ENCODE results near the gene SCNN1B. TPM values are rescaled to one million over a fixed set of nuclear protein-coding genes. Genes with fewer than 3 reads are reported as not detected.
A peak's percentile ranks its signal among the peaks of the same experiment; 100 is the strongest.

SCNN1B gene
- total RNA-seq, 2 experiments from 2014 or later = not detected

GRCh38 chr16:23254338-23254737 is 47.8 kb upstream of the SCNN1B start:
- CTCF ChIA-PET = no interaction called here
- no peaks in the 10 kb centered on the region for H3K36me3 ChIP-seq (ENCODE audit: insufficient read depth, low read length)
- H3K27ac ChIP-seq (ENCODE audit: low read depth in 1 of 2, low read length in 2 of 2) = no peak overlapping the region
- Mint-ChIP-seq H3K4me3 (no peak overlapping the region), H3K27me3 (peaks cover 6% of the 10 kb centered on the region), H3K27ac (no peak overlapping the region), H3K36me3 (ENCODE audit: low read depth) (no peaks in the 10 kb centered on the region), H3K4me1 (ENCODE audit: low read depth) (no peaks in the 10 kb centered on the region), H3K9me3 (no peaks in the 10 kb centered on the region)
- no peaks in the 10 kb centered on the region for H3K9me3 ChIP-seq (ENCODE audit: control insufficient read depth in 1 of 2, insufficient read depth in 1 of 2, low read length in 2 of 2)
- TF ChIP-seq CTCF (IDR thresholded peaks at IDR 0.05) = no peak
- H3K27me3 ChIP-seq (ENCODE audit: control insufficient read depth in 1 of 2, insufficient read depth in 2 of 2, low read length in 2 of 2) = no peaks in the 10 kb centered on the region
- H3K4me1 ChIP-seq (ENCODE audit: insufficient read depth, low read length) = no peaks in the 10 kb centered on the region
- DNase-seq (no peak), ATAC-seq (ENCODE audit: poor library complexity) (peak; percentile 43)
- no peak overlapping the region for H3K4me3 ChIP-seq (ENCODE audit: low read length)
- intact Hi-C loops (cut with DNase I, micrococcal nuclease) = no loop called here
- POLR2A ChIA-PET = no interaction called here

- H3K27me3 Mint-ChIP-seq = peaks cover 6% of the 10 kb centered on the region
- H3K27ac Mint-ChIP-seq = no peak overlapping the region
- H3K9me3 Mint-ChIP-seq = no peaks in the 10 kb centered on the region
- ATAC-seq (ENCODE audit: poor library complexity) = no peak
- H3K27me3 ChIP-seq (ENCODE audit: control insufficient read depth in 1 of 2, insufficient read depth in 2 of 2, low read length in 2 of 2) = no peaks in the 10 kb centered on the region
- DNase-seq = no peak
- H3K9me3 ChIP-seq (ENCODE audit: control insufficient read depth in 1 of 2, insufficient read depth in 1 of 2, low read length in 2 of 2) = no peaks in the 10 kb centered on the region
- POLR2A ChIA-PET = no interaction called here
- H3K27ac ChIP-seq (ENCODE audit: low read depth in 1 of 2, low read length in 2 of 2) = no peak overlapping the region
- H3K4me3 Mint-ChIP-seq = no peak overlapping the region
- H3K36me3 Mint-ChIP-seq (ENCODE audit: low read depth) = no peaks in the 10 kb centered on the region
- no peaks in the 10 kb centered on the region for H3K4me1 Mint-ChIP-seq (ENCODE audit: low read depth)
- no peak overlapping the region for H3K4me3 ChIP-seq (ENCODE audit: low read length)
- CTCF ChIA-PET = no interaction called here
- H3K36me3 ChIP-seq (ENCODE audit: insufficient read depth, low read length) = no peaks in the 10 kb centered on the region
- no peak for TF ChIP-seq CTCF (IDR thresholded peaks at IDR 0.05)
- intact Hi-C loops (cut with DNase I, micrococcal nuclease) = no loop called here
- no peaks in the 10 kb centered on the region for H3K4me1 ChIP-seq (ENCODE audit: insufficient read depth, low read length)
Observed at GRCh38 chr16:23255000-23255399, 47.1 kb upstream of the SCNN1B start.

- intact Hi-C loops (cut with DNase I, micrococcal nuclease) = no loop called here
- TF ChIP-seq CTCF (IDR thresholded peaks at IDR 0.05) = no peak
- ATAC-seq (ENCODE audit: poor library complexity) (no peak), DNase-seq (no peak)
- Mint-ChIP-seq H3K27me3 (no peaks in the 10 kb centered on the region), H3K9me3 (no peaks in the 10 kb centered on the region), H3K4me1 (ENCODE audit: low read depth) (no peaks in the 10 kb centered on the region), H3K36me3 (ENCODE audit: low read depth) (no peaks in the 10 kb centered on the region), H3K4me3 (no peak overlapping the region), H3K27ac (no peak overlapping the region)
- no peak overlapping the region for H3K4me3 ChIP-seq (ENCODE audit: low read length)
- no peaks in the 10 kb centered on the region for H3K4me1 ChIP-seq (ENCODE audit: insufficient read depth, low read length)
- no peaks in the 10 kb centered on the region for H3K27me3 ChIP-seq (ENCODE audit: control insufficient read depth in 1 of 2, insufficient read depth in 2 of 2, low read length in 2 of 2)
- H3K36me3 ChIP-seq (ENCODE audit: insufficient read depth, low read length) = no peaks in the 10 kb centered on the region
- H3K27ac ChIP-seq (ENCODE audit: low read depth in 1 of 2, low read length in 2 of 2) = no peak overlapping the region
- ChIA-PET POLR2A (no interaction called here), CTCF (no interaction called here)
- no peaks in the 10 kb centered on the region for H3K9me3 ChIP-seq (ENCODE audit: control insufficient read depth in 1 of 2, insufficient read depth in 1 of 2, low read length in 2 of 2)
Observed at GRCh38 chr16:23256440-23256839, 45.7 kb upstream of the SCNN1B start.
